Spleen (tissue), 7 donors: ENCODE results near the gene GPR152.

ENCODE experiments used
- CTCF ChIP-seq, 11 experiments: fragments of 200-600 bp in 7 of 11; fragments of 450-650 bp in 4 of 11; sonication (generic) in 4 of 11; IDR thresholded peaks in 8 of 11; conservative IDR thresholded peaks in 3 of 11; 1 replicate in 7 of 11; 2 replicates in 4 of 11; pipeline versions ENCODE4 v1.4.0 to v1.8.0; 2016 to 2021; ENCODE audit warnings: antibody characterized with exemption in 11 of 11, inconsistent platforms in 4 of 11, mild to moderate bottlenecking in 1 of 11
- POLR2A ChIP-seq, 3 donors: fragments of 450-650 bp; IDR thresholded peaks; one replicate each; pipeline ENCODE4 v1.5.1; 2017; ENCODE audit warnings: antibody characterized with exemption in 3 of 3, mild to moderate bottlenecking in 1 of 3
- donor health status: DM: no; HTN: no; CAD: no; lungs with moderate emphysema.
- donor health status: DM: no; HTN: no; CAD: no.
- donor health status: DM: no; HTN: no; CAD: no.

- TF ChIP-seq POLR2A (IDR thresholded peaks at IDR 0.05) (no peak), CTCF (IDR thresholded peaks at IDR 0.05 in 8 of 11, conservative IDR thresholded peaks at IDR 0.05 in 3 of 11) (no peak)
Observed at GRCh38 chr11:67429038-67429668, 23.4 kb downstream of the GPR152 start.
